WERI-Rb-1 (cell line): ENCODE data around the gene IRAK2.

Experiments
- DNase-seq: peaks from one replicate; pipeline ENCODE4 v3.0.0-alpha.2; 2020
- H3K27ac ChIP-seq: fragments of 250-450 bp; sonication (Bioruptor Pico); 2 replicates; pipeline ENCODE4 v1.5.1; 2020; ENCODE audit warnings: mild to moderate bottlenecking, moderate library complexity
- H3K27me3 ChIP-seq: fragments of 250-450 bp; sonication (Bioruptor Pico); 2 replicates; pipeline ENCODE4 v1.5.1; 2021; ENCODE audit warnings: mild to moderate bottlenecking, low read depth, moderate library complexity; ENCODE audit not compliant: insufficient read depth, severe bottlenecking
- H3K36me3 ChIP-seq: fragments of 250-450 bp; sonication (Bioruptor Pico); 2 replicates; pipeline ENCODE4 v1.5.1; 2020; ENCODE audit warnings: mild to moderate bottlenecking, moderate library complexity
- H3K4me3 ChIP-seq: 2 replicates; pipeline ENCODE4 v1.5.1; 2011; ENCODE audit warnings: low read depth, mild to moderate bottlenecking, control low read depth, low read length
- H3K9me3 ChIP-seq: fragments of 250-450 bp; sonication (Bioruptor Pico); 2 replicates; pipeline ENCODE4 v1.5.1; 2021; ENCODE audit warnings: mild to moderate bottlenecking, moderate library complexity; ENCODE audit not compliant: severe bottlenecking
- CTCF ChIP-seq: IDR thresholded peaks from 2 replicates; pipeline ENCODE4 v1.5.1; 2011; ENCODE audit warnings: low read depth, mild to moderate bottlenecking, control low read depth, inconsistent platforms, low read length

The IRAK2 gene

GRCh38 chr3:10229576-10229975 lies 64.9 kb downstream of the IRAK2 start:
- Histone ChIP-seq H3K27me3 (no peaks in the 10 kb centered on the region), H3K27ac (no peak overlapping the region), H3K9me3 (no peaks in the 10 kb centered on the region), H3K36me3 (no peaks in the 10 kb centered on the region), H3K4me3 (no peak overlapping the region)
- no peak for DNase-seq
- TF ChIP-seq CTCF = no peak

- Histone ChIP-seq H3K27me3 (no peaks in the 10 kb centered on the region), H3K27ac (no peak overlapping the region), H3K9me3 (no peaks in the 10 kb centered on the region), H3K4me3 (no peak overlapping the region), H3K36me3 (no peaks in the 10 kb centered on the region; the same call in 1 of the 2 replicates)
- no peak for TF ChIP-seq CTCF
- no peak for DNase-seq
Observed at GRCh38 chr3:10232137-10232536, 67.4 kb downstream of the IRAK2 start.

- no peaks in the 10 kb centered on the region for H3K9me3 ChIP-seq
- no peaks in the 10 kb centered on the region; the same call in 1 of the 2 replicates for H3K36me3 ChIP-seq
- no peak overlapping the region for H3K27ac ChIP-seq
- no peak overlapping the region for H3K4me3 ChIP-seq
- DNase-seq = no peak
- no peaks in the 10 kb centered on the region for H3K27me3 ChIP-seq
- no peak for TF ChIP-seq CTCF
Observed at GRCh38 chr3:10233988-10234387, 69.3 kb downstream of the IRAK2 start.

- no peak for DNase-seq
- no peaks in the 10 kb centered on the region; the same call in 1 of the 2 replicates for H3K36me3 ChIP-seq
Observed at GRCh38 chr3:10234526-10235230, 70.0 kb downstream of the IRAK2 start.

GRCh38 chr3:10235551-10235950 lies 70.8 kb downstream of the IRAK2 start:
- Histone ChIP-seq H3K9me3 (no peaks in the 10 kb centered on the region), H3K27ac (no peak overlapping the region), H3K36me3 (no peaks in the 10 kb centered on the region; the same call in 1 of the 2 replicates), H3K4me3 (no peak overlapping the region), H3K27me3 (no peaks in the 10 kb centered on the region)
- TF ChIP-seq CTCF = no peak
- DNase-seq = no peak

More at GRCh38 chr3:10234526-10235230, 70.0 kb downstream of the IRAK2 start:
- Histone ChIP-seq H3K4me3 (no peak overlapping the region), H3K9me3 (no peaks in the 10 kb centered on the region), H3K27me3 (no peaks in the 10 kb centered on the region), H3K27ac (no peak overlapping the region)
- no peak for TF ChIP-seq CTCF
